GM03348 (cell line): ENCODE results near the gene RNASEH2C.
"Not testable (repeated sequence)": the region's sequence is repeated elsewhere in the genome, so short reads cannot be mapped to it uniquely, and the experiment has no call there.

Experiments used
- DNase-seq: peaks from one replicate; pipeline ENCODE4 v3.0.0; 2012; ENCODE audit warnings: low spot score

RNASEH2C gene

DNA sequence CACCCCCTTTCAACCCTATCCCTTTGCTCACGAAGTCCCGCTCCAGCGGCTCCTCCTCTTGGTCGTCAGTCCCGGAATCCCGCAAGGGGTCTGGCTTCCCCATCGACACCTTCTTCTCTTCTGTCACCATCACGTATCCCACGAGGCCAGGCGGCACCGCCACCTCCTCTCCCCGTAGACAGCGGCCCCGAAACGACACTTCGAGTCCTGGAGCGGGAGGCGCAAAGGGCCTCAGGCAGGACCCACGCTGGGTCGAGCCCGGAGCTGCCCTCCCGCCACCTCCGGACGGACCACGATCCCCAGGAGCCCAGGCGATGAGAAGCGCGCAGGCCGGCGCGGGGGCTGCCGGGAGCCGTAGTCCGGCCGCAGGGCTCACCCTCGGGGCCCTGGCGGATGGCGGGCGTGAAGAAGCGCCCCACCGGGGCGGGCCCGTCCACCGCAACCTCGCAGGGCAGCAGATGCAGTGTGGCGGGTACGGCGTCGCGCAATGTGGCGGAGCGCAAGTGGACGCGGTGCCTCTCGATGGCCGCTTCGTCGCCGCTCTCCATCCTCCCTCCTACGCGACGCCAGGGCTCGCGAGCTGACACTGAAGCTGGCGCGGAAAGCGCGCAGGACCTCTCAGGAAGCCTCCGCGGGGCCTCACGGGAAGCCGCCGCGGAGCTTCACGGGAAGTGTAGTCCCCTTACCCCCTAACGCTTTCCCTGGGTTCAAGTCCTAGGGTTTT, at the start of gene RNASEH2C:
RNASEH2C (minus strand) TSS at position 588 of the 724 bp plus-strand sequence; CDS start at position 548, 40 bp downstream.
- DNase-seq = peak; percentile 93

DNA sequence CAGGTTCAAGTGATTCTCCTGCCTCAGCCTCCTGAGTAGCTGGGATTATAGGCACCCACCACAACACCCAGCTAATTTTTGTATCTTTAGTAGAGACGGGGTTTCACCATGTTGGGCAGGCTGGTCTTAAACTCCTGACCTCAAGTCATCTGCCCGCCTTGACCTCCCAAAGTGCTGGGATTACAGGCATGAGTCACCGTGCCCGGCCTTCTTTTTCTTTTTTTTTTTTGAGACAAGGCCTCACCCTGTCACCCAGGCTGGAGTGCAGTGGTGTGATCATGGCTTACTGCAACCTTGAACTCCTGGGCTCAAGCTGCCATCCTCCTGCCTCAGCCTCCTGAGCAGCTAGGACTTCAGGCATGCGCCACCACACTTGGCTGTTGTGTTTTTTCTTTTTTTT, 47.2 kb upstream of the RNASEH2C start:
- DNase-seq = not testable (repeated sequence)

DNA sequence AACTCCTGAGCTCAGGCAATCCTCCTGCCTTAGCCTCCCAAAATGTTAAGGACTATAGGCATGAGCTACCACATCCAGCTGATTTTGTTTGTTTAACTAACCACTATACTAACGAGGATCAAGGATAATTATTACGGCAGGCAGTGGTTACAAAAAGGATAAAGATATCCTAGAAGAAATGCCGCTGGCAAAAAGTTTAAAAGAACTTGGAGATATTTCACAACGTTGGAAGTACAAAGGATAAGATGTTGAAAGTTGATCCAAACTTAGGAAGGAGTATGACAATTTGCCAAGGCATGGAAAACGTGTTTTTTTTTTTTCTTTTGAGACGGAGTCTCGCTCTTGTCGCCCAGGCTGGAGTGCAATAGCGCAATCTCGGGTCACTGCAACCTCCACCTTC, 46.8 kb upstream of the RNASEH2C start:
- no peak for DNase-seq

DNA sequence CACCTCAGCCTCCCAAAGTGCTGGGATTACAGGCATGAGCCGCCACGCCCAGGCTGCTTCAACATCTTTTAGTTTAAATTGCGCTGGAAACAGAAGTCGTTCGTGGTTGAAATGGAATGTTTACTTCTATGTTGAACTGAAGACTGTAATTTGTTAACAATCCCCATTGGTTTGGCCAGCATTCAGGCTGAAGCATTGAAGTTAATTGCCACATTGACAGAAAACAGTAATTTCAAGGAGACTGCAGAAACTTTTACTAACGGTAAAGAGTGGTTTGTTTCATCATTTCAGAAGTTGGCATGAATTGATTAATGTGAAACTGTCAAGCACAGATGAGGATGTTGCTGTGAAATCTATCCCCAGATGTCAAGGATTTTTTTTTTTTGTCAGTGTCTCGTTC, 45.9 kb upstream of the RNASEH2C start:
- peak; percentile 80 for DNase-seq

DNA sequence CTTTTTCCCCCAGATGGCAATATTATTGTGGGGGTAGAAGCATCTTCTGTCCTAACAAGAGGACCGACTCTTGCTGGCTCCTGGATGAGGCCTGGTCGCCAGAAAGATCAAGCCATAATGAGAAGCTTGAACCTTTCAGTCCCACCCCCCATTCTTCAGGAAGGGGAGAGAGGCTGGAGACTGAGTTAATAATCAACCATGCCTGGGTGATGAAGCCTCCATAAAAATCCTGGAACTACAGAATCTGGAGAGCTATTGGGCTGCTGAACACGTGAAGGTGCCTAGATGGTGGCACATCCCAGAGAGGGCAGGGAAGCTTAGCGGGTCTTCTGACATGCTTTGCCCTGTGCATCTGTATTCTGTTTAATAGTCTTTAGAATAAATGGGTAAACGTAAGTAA, 43.8 kb upstream of the RNASEH2C start:
- no peak for DNase-seq

DNA sequence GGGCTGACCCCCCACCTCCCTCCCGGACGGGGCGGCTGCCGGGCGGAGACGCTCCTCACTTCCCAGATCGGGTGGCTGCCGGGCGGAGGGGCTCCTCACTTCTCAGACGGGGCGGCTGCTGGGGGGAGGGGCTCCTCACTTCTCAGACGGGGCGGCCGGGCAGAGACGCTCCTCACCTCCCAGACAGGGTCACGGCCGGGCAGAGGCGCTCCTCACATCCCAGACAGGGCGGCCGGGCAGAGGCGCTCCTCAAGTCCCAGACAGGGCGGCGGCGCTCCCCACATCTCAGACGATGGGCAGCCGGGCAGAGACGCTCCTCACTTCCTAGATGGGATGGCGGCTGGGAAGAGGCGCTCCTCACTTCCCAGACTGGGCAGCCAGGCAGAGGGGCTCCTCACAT, 42.2 kb upstream of the RNASEH2C start:
- DNase-seq = not testable (repeated sequence)

DNA sequence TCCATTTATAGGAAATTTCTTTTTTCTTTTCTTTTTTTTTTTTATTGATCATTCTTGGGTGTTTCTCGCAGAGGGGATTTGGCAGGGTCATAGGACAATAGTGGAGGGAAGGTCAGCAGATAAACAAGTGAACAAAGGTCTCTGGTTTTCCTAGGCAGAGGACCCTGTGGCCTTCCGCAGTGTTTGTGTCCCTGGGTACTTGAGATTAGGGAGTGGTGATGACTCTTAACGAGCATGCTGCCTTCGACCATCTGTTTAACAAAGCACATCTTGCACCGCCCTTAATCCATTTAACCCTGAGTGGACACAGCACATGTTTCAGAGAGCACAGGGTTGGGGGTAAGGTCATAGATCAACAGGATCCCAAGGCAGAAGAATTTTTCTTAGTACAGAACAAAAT, 41.6 kb upstream of the RNASEH2C start:
- DNase-seq = not testable (repeated sequence)

DNA sequence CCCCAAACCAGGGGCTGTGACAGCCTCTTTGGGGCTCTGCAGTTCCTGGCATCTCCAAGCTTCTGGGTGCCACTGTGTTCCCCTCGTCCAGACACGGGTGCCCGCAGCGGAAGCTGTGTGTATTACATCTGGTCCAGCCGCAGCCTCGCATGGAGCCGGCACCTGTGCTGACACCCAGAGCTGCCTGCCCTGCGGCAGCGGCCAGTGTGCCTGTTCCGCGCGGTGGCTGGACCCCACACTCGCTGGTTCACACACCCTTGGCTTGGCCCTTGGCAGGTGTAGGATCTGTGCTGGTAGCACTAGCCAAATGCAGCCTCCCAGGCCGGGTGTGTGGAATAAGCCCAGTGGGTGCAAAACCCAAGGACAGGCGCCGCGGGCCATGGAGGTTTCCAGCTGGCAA, 24.5 kb upstream of the RNASEH2C start:
- no peak for DNase-seq

DNA sequence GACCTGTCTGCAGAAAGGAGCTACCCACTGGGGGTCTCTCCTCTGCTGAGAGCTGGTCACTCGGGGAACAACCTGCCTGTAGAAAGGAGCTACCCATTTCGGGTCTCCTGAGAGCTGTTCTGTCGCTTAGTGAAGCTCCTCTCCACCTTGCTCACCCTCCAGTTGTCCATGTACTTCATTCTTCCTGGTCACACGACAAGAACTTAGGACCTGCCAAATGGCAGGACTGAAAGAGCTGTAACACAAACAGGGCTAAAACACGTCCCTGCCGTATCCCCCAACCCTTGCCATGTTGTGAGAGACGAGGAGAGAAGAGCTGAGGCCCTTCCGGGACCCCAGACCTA, 24.1 kb upstream of the RNASEH2C start:
- no peak for DNase-seq

DNA sequence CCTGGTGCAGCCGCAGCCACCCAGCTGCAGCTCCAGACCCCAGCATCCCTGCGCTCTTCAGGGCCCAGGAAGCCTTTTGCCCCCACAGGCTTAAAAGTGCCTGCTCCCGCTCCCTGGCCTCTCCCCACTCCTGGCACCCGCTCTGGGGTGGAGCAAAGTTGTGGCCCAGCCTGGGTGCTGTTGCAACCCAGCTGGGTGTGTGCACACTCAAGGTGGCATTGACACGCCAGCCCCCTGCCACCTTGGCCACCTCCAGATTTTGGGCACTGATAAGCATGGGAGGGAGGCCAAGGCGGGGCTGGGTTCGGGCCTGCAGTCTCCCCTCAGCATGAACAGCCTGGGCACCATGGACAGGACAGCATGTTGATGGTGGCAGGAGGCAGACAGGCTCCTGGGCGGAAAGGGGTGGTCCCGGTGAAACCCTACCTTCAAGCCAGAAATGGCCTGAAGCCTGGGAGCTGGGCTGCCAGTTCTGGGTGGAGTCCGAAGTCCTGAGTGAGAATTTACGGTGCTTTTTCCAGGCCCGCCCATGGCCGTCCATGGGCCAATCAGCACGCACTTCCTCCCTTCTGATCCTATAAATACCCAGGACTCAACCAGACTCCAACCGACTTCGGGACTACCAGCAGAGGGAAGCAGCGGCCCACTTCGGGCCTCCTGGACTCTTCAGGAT, 23.6 kb upstream of the RNASEH2C start:
- peak; percentile 57 for DNase-seq

DNA sequence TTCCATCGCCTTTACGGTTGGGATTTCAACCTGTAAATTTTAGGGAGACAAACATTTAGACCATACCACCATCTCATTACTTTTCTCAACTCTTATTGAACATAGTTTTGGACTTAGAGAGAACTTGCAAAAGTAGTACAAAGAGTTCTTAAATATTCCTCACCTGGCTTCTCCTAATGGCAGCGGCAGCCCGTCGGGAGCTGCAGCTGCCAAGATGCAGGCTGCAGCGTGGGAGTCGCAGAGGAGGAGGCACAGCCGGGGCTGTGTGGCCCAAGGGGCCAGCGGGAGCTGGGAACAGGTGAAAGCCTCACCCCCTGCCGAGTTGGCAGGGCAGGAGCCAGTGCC, 23.1 kb upstream of the RNASEH2C start:
- no peak for DNase-seq

DNA sequence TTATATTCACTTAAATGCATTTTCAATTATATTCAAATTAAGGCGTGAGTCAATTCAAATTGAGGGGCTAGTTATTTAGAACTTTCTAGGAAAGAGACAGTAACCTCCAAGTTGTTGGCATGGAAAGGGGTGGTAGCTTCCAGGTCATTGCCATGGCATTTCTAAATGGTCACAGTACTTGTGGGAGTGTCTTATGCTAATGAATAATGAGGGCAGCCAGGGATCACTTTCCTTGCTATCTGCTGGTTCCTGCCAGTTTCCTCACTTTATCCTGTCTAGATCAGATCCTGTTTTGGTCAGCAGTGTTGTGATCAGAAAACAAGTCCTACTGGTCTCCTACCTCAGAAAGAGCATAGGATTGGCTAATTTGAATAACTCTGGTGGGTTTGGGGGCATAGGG, 21.8 kb upstream of the RNASEH2C start:
- no peak for DNase-seq

DNA sequence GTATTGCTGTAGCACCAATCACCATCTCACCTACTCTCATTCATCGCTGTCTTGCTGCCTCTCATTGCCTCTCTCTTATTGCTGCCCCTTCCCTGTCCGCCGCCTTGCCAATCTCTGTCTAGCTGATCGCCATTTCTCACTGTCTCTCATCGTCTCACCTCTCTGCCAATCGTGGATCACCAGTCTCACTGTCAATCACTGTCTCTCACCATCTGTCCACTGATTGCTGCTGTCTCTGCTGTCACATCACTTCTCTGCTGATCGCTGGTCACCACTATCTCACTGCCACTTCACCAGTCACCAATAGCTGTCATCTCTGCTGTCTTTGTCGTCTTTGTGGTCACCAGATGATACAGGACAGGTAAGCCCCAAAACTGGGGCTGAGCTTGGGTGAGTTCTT, 20.6 kb upstream of the RNASEH2C start:
- DNase-seq = no peak

DNA sequence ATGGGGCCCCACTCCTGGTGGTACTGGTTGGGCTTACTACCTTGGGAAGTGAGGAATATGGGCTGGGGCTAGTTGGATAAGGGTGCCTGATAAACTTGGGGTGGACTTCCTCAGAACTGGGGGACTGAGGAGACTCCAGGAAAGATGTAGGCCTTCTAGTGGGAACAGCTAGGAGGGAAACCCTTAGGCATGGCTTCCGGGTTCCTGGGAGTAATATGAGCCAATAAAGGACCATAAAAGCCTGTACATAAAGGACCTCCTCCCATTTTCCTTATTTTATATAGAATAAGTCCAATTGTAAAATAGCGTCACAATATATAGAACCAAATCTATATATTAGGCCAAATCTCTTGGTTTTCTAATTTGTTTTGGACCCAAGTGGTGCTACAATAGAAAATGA, 18.4 kb upstream of the RNASEH2C start:
- no peak for DNase-seq

DNA sequence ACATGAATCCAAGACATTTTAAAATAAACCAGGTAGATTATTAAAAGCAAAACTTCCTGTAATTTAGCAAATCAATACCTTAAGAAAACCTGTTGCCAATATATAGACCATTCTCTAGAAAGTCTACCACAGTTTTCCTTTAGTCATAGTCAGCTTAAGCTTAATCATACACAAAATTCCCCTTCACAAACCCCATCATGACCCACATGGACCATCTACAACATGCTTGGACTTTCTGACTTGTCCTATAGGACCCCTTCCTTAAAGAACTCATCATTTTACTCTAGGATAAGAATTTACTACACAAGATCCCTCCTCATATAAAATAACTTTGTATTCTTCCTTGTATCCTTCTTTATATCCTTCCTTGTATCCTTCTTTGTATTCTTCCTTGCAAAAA, 16.2 kb upstream of the RNASEH2C start:
- DNase-seq = no peak

DNA sequence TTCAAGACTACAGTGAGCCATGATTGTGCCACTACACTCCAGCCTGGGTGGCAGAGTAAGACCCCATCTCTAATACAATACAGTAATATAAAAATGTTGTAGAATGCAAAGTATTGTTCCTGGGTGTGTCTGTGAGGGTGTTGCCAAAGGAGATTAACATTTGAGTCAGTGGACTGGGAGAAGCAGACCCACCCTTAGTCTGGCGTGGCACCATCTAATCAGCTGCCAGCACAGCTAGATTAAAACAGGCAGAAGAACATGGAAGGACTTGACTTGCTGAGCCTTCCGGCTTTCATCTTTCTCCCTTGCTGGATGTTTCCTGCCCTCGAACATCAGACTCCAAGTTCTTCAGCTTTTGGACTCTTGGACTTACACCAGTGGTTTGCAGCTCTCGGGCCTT, 14.5 kb upstream of the RNASEH2C start:
- DNase-seq = not testable (repeated sequence)

DNA sequence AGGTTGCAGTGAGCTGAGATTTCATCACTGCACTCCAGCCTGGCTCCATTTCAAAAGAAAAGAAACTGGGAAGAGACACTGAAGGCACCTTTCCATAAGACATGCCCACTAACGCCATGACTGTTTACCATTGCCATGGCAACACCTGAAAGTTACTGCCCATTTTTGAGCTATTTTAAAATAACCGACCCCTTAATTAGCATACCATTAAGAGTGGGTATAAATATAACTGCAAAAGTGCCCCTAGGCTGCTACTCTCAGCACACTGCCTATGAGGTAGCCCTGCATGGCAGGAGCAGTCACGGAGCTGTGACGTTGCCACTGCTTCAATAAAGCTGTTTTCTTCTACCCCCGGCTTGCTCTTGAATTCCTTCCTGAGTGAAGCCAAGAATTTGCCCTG, 9.9 kb upstream of the RNASEH2C start:
- no peak for DNase-seq

DNA sequence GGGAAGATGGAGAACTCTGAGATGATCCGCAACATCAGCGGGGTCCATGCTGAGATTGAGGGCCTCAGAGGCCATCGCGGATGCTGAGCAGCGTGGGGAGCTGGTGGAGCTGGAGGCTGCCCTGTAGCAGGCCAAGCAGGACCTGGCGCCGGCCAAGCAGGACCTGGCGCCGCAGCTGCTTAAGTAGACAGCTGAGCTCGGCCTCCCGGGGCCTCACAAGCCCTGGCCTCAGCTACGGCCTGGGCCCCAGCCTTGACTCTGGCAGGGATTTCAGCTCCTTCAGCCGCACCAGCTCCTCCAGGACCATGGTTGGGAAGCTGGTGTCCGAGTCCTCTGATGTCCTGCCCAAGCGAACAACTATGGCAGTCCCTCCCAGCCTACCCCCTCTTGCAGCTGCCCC, 7.3 kb upstream of the RNASEH2C start:
- no peak for DNase-seq

DNA sequence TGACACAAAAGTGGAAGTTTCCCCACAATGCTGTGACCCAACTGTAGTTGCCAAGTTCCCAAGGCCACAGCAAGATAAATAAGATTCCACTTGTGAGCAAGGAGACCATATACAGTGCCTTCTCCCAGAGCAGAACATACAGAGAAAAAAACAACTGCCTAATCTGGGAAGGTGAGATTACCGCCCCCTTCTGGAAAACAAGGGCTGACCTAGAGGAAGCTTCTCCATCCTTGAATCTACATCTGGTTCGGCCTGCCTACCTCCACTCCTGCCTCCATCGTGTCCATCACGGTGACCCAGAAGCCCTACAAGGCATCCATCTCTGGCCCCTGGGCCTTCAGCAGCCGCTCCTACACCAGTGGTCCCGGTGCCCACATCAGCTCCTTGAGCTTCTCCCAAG, 6.1 kb upstream of the RNASEH2C start:
- no peak for DNase-seq

DNA sequence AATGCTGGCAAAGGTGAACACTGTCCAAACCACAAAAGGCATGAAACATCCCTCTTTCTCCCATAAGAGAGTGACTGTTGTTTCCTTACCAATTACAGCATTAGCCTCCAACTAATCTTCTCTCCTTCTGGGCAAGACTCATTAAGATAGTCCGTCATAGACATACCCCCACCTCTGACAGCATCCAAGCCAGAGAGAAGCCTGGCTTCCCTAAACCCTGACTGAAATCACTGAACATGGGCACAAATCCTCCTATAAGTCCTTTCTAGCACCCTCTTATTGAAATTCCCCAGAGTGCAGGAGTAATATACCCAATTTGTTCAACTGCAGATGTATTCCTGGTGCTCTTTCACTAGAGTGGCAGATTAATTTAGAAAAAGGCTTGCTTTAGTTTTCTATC, 1.7 kb upstream of the RNASEH2C start:
- no peak for DNase-seq

DNA sequence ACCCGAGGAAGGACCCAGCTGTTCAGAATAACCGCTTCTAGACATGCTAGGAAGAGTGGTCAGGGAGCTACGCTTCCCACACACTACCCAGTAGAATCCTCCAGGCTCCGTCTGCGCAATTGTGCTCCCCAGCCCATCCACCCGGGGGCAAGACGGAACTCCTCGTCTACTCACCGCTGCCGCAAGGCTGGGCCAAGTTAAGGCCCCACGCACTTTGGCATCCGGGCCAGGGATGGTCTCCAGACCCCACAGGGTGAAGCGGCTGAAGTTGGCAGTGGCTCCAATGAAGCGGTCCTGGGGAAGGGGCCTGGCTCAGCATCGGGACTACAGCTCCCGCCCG, 757 bp downstream of the RNASEH2C start:
- DNase-seq = peak; percentile 72

DNA sequence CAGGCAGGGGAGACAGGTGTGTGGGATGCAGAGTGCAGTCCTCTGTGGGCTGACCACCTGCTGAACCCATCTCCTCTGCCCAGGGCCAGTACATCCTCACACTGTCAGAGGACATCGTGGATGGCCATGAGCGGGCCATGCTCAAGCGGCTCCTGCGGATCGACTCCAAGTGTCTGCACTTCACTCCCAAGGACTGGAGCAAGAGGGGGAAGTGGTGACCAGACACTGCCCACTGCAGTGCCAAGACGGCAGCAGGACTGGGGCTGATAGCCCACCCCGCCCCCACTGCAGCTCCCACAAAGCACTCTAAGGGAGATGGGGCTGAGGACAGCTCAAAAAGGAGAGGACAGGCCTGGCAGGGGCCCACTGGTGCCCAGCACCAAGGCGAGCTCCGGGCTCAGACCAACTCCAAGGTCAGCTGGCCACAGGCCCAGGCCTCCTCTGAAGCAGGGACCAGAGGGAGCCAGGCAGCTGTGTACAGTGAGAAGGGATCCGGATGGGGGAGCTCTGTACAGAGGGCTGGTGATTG, 1.6 kb downstream of the RNASEH2C start:
- peak; percentile 38 for DNase-seq

DNA sequence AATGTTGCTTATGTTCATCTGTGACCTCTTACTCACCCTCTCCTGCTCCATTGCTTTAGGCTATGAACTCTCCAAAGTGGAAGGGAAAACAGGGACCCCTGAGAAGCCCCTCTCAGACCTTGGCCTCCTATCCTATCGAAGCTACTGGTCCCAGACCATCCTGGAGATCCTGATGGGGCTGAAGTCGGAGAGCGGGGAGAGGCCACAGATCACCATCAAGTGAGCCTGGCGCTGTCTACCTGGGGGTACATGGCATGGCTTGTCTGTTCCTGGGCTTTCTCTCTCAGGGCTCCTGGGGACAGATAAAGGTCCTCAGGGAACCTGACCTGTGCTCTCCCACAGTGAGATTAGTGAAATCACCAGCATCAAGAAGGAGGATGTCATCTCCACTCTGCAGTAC, 2.1 kb downstream of the RNASEH2C start:
- DNase-seq = no peak

DNA sequence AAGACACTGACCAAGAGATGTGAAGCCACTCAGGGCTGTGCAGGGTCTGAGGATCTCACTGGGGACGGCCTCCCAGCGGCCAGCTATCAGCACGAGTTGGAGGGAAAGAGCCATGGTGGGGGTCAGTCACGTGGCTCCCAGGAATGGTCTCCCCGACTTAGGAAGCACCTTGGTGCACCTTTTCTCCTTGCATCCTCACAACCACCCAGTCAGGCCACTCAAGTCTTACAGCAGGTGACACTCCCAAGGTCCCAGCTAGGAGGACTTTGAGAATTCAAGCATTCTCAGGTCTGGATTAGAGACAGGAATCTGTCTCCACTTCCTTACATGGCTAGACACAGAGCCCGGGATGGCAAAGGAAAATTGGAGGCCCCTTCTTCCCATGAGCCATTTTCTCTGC, 2.7 kb downstream of the RNASEH2C start:
- DNase-seq = no peak
